H1 (cell line): Measurements from ENCODE around the gene HIVEP2. TPM values are rescaled to one million over a fixed set of nuclear protein-coding genes. Genes with fewer than 3 reads are reported as not detected.

Experiments
- CTCF ChIA-PET: fragments of 300-600 bp; sonication (Branson Sonifier 250); formaldehyde crosslinking; loops from one replicate; lab custom pipeline; 2021; ENCODE audit not compliant: partially characterized antibody; lab: Charles Lee
- POLR2A ChIA-PET: fragments of 300-600 bp; sonication (Branson Sonifier 250); formaldehyde crosslinking; loops from one replicate; lab custom pipeline; 2021; ENCODE audit warnings: inconsistent platforms; ENCODE audit not compliant: partially characterized antibody; lab: Charles Lee
- DNase-seq, 2 experiments: peaks; one replicate each; pipeline versions ENCODE4 v3.0.0 to v3.0.0-alpha.2; 2010 to 2022; ENCODE audit warnings: low spot score in 2 of 2, low read depth in 1 of 2, mixed read lengths in 1 of 2
- FAIRE-seq: peaks from 2 replicates; lab custom pipeline; 2011; peaks lifted over from hg19 to GRCh38; lab: Jason Lieb, UNC
- H2AFZ ChIP-seq: 2 replicates; pipeline ENCODE4 v1.8.1; 2012; ENCODE audit warnings: low read length, inconsistent platforms
- H2AK5ac ChIP-seq: 2 replicates; pipeline ENCODE4 v1.6.1; 2013; ENCODE audit warnings: low read depth, low read length
- H2BK120ac ChIP-seq: replicated peaks from 2 replicates; pipeline ENCODE3; 2013; ENCODE audit warnings: low read depth, low read length, inconsistent platforms
- H2BK12ac ChIP-seq: 2 replicates; pipeline ENCODE4 v1.6.1; 2013; ENCODE audit warnings: low read depth, low read length
- H2BK15ac ChIP-seq: 2 replicates; pipeline ENCODE4 v1.6.1; 2013; ENCODE audit warnings: low read length
- H2BK20ac ChIP-seq: 2 replicates; pipeline ENCODE4 v1.6.1; 2013; ENCODE audit warnings: low read length
- H2BK5ac ChIP-seq: 2 replicates; pipeline ENCODE4 v1.6.1; 2013; ENCODE audit warnings: low read depth, low read length
- H3K14ac ChIP-seq: 2 replicates; pipeline ENCODE4 v1.6.1; 2013; ENCODE audit warnings: inconsistent platforms; ENCODE audit not compliant: insufficient read length
- H3K18ac ChIP-seq: 2 replicates; pipeline ENCODE4 v1.6.1; 2013; ENCODE audit warnings: low read length; ENCODE audit errors: extremely low read depth
- H3K23ac ChIP-seq: 2 replicates; pipeline ENCODE4 v1.6.1; 2013; ENCODE audit warnings: inconsistent platforms; ENCODE audit not compliant: insufficient read length
- H3K23me2 ChIP-seq: 2 replicates; pipeline ENCODE4 v1.6.1; 2013; ENCODE audit warnings: low read depth, low read length
- H3K27ac ChIP-seq: 2 replicates; pipeline ENCODE4 v1.6.1; 2011; ENCODE audit warnings: low read depth, low read length, inconsistent platforms
- H3K27me3 ChIP-seq, 4 experiments: replicated peaks in 1 of 4; 1 replicate in 1 of 4; 2 replicates in 3 of 4; pipeline versions ENCODE4 v1.6.1 to v1.8.1; 2011 to 2013; ENCODE audit warnings: low read length in 3 of 4, mild to moderate bottlenecking in 3 of 4, inconsistent platforms in 2 of 4, mixed read lengths in 2 of 4, moderate library complexity in 1 of 4; ENCODE audit not compliant: control insufficient read depth in 3 of 4, insufficient read depth in 3 of 4; ENCODE audit errors: extremely low read depth in 1 of 4
- H3K36me3 ChIP-seq, 4 experiments: 2 replicates each; pipeline versions ENCODE4 v1.6.1 to v1.8.1; 2011 to 2013; ENCODE audit warnings: mild to moderate bottlenecking in 4 of 4, low read length in 3 of 4, moderate library complexity in 2 of 4, control low read depth in 1 of 4, inconsistent platforms in 1 of 4; ENCODE audit not compliant: insufficient read depth in 4 of 4, control insufficient read depth in 2 of 4
- H3K4ac ChIP-seq: replicated peaks from 2 replicates; pipeline ENCODE3; 2013; ENCODE audit warnings: low read length, low read depth, mixed read lengths, inconsistent platforms; ENCODE audit not compliant: insufficient read length
- H3K4me1 ChIP-seq, 4 experiments: replicated peaks in 1 of 4; 1 replicate in 1 of 4; 2 replicates in 3 of 4; pipeline versions ENCODE4 v1.6.1 to v1.8.1; 2011 to 2013; ENCODE audit warnings: low read length in 3 of 4, inconsistent platforms in 2 of 4, mixed read lengths in 1 of 4; ENCODE audit not compliant: insufficient read depth in 4 of 4, control insufficient read depth in 3 of 4
- H3K4me2 ChIP-seq, 2 experiments: 2 replicates each; pipeline versions ENCODE4 v1.6.1 to v1.8.1; 2011 to 2013; ENCODE audit warnings: low read depth in 2 of 2, low read length in 2 of 2, control low read depth in 1 of 2, inconsistent platforms in 1 of 2, mild to moderate bottlenecking in 1 of 2; ENCODE audit not compliant: insufficient read depth in 1 of 2
- H3K4me3 ChIP-seq, 4 experiments: fragments of 200-600, 300-600 bp in 1 of 4; sonication (generic), shearing (Covaris generic), sonication (Bioruptor Twin) in 1 of 4; 2 replicates each; pipeline versions ENCODE4 v1.5.1 to v1.8.1; 2011 to 2016; ENCODE audit warnings: low read length in 4 of 4, low read depth in 3 of 4, control low read depth in 2 of 4, inconsistent platforms in 2 of 4, mild to moderate bottlenecking in 2 of 4, mixed read lengths in 1 of 4, moderate library complexity in 1 of 4; ENCODE audit not compliant: insufficient read depth in 2 of 4; ENCODE audit errors: extremely low read depth in 1 of 4
- H3K56ac ChIP-seq: replicated peaks from 2 replicates; pipeline ENCODE3; 2013; ENCODE audit warnings: low read depth, mild to moderate bottlenecking, mixed read lengths, low read length, inconsistent platforms; ENCODE audit not compliant: insufficient read length
- H3K79me1 ChIP-seq: 2 replicates; pipeline ENCODE4 v1.6.1; 2013; ENCODE audit warnings: low read depth, low read length, control low read depth
- H3K79me2 ChIP-seq, 2 experiments: 2 replicates each; pipeline versions ENCODE4 v1.6.1 to v1.8.1; 2012 to 2013; ENCODE audit warnings: low read length in 2 of 2, mild to moderate bottlenecking in 2 of 2, inconsistent platforms in 1 of 2; ENCODE audit not compliant: insufficient read depth in 2 of 2, control insufficient read depth in 1 of 2
- H3K9ac ChIP-seq, 4 experiments: replicated peaks in 1 of 4; 1 replicate in 1 of 4; 2 replicates in 3 of 4; pipeline versions ENCODE4 v1.6.1 to v1.8.1; 2011 to 2013; ENCODE audit warnings: low read depth in 3 of 4, low read length in 3 of 4, control low read depth in 2 of 4, mild to moderate bottlenecking in 2 of 4, moderate library complexity in 2 of 4, inconsistent platforms in 1 of 4; ENCODE audit errors: extremely low read depth in 1 of 4
- H3K9me3 ChIP-seq, 2 experiments: 2 replicates each; pipeline versions ENCODE4 v1.6.1 to v1.8.1; 2012 to 2013; ENCODE audit warnings: mild to moderate bottlenecking in 2 of 2, moderate library complexity in 2 of 2, control low read depth in 1 of 2, inconsistent platforms in 1 of 2, low read depth in 1 of 2, low read length in 1 of 2, mixed read lengths in 1 of 2; ENCODE audit not compliant: insufficient read depth in 2 of 2
- H4K20me1 ChIP-seq, 2 experiments: replicated peaks in 1 of 2; 2 replicates each; pipeline versions ENCODE3 to v1.8.1; 2011 to 2013; ENCODE audit warnings: inconsistent platforms in 2 of 2, low read length in 2 of 2, mild to moderate bottlenecking in 1 of 2; ENCODE audit not compliant: insufficient read depth in 2 of 2, control insufficient read depth in 1 of 2
- H4K5ac ChIP-seq: 2 replicates; pipeline ENCODE4 v1.6.1; 2013; ENCODE audit warnings: low read length, low read depth, mixed read lengths, inconsistent platforms; ENCODE audit not compliant: insufficient read length
- H4K8ac ChIP-seq: 2 replicates; pipeline ENCODE4 v1.8.0; 2013; ENCODE audit warnings: mild to moderate bottlenecking, moderate library complexity, low read length, inconsistent platforms; ENCODE audit not compliant: insufficient read depth; ENCODE audit errors: extremely low read depth
- H4K91ac ChIP-seq: replicated peaks from 2 replicates; pipeline ENCODE3; 2013; ENCODE audit warnings: low read length, mixed read lengths, inconsistent platforms; ENCODE audit not compliant: insufficient read length
- CTBP2 ChIP-seq: IDR thresholded peaks from 2 replicates; pipeline ENCODE4 v1.7.0; 2011; ENCODE audit warnings: borderline replicate concordance, mild to moderate bottlenecking, moderate library complexity, mixed read lengths, low read length; ENCODE audit not compliant: insufficient read depth, insufficient read length
- GABPA ChIP-seq: IDR thresholded peaks from 2 replicates; pipeline ENCODE4 v1.6.1; 2011; ENCODE audit warnings: mild to moderate bottlenecking, low read length, moderate library complexity, borderline replicate concordance; ENCODE audit not compliant: insufficient read depth
- KDM5A ChIP-seq: fragments of 200-600 bp; IDR thresholded peaks from 2 replicates; pipeline ENCODE4 v1.7.1; 2012; ENCODE audit warnings: mild to moderate bottlenecking, low read length, inconsistent platforms, mixed read lengths
- RBBP5 ChIP-seq: IDR thresholded peaks from 2 replicates; pipeline ENCODE4 v1.7.1; 2012; ENCODE audit warnings: low read depth, mild to moderate bottlenecking, inconsistent platforms, low read length, moderate library complexity, borderline replicate concordance
- WGBS, 2 experiments: shearing (Covaris generic) in 1 of 2; methylation state at CpG; one replicate each; pipeline versions ENCODE4 v1.1.6 to v1.1.7; 2013 to 2015; ENCODE audit warnings: low lambda C conversion rate in 2 of 2, mixed read lengths in 2 of 2, inconsistent platforms in 1 of 2, low coverage in 1 of 2, missing lambda C conversion rate in 1 of 2; ENCODE audit not compliant: insufficient replicate concordance in 2 of 2, insufficient coverage in 1 of 2, insufficient read length in 1 of 2; ENCODE audit errors: extremely low coverage in 1 of 2, missing lambda C conversion rate in 1 of 2; 5-methylcytosine and 5-hydroxymethylcytosine counted together
- polyA plus RNA-seq, 7 experiments: library from polyadenylated mRNA; depleted of rRNA in 3 of 7; stranded (reverse) in 5 of 7; unstranded in 2 of 7; fragments of >200 nt in 5 of 7; fragments of 200-250 nt in 2 of 7; gene quantifications; 1 replicate in 5 of 7; 2 replicates in 1 of 7; 4 replicates in 1 of 7; pipeline versions ENCODE4 v1.2.1 to v1.2.3, GENCODE V29; 2011 to 2013; ENCODE audit warnings: missing spikeins in 2 of 7, mixed read lengths in 2 of 7
- total RNA-seq: library from RNA; stranded (reverse); fragmentation: NEBNext Ultra II Directional; extraction: Animal tissue kit (Norgen Biotek cat#: 25700); gene quantifications from 2 replicates; pipeline ENCODE4 v1.2.1, GENCODE V29; 2021

HIVEP2 gene
- total and polyA plus RNA-seq, 2 of the 8 experiments (the other 6 are each of a cell fraction or from before 2014, with no cell fraction given) = 2.2 to 6.1 TPM

- Histone ChIP-seq H2BK12ac (no peak overlapping the region), H3K23ac (no peak overlapping the region), H4K5ac (no peak overlapping the region), H3K4me3 (no peak overlapping the region), H3K9ac (no peak overlapping the region), H3K56ac (no peak overlapping the region), H2BK120ac (no peak overlapping the region), H3K4ac (no peak overlapping the region), H4K20me1 (no peaks in the 10 kb centered on the region), H2BK20ac (no peak overlapping the region), H3K18ac (no peak overlapping the region), H3K4me2 (no peak overlapping the region), H2AFZ (no peak overlapping the region)
- POLR2A ChIA-PET = no interaction called here
- TF ChIP-seq CTBP2 (no peak), RBBP5 (no peak), KDM5A (no peak), GABPA (no peak)
- TF ChIP-seq, all 59 proteins: peak for 0
- H3K79me2 ChIP-seq = no peaks in the 10 kb centered on the region
- no peak for DNase-seq
- no peaks in the 10 kb centered on the region for H3K23me2 ChIP-seq
- no peak overlapping the region for H3K14ac ChIP-seq
- FAIRE-seq = no peak
- H2BK15ac ChIP-seq = no peak overlapping the region
- H3K27me3 ChIP-seq = no peaks in the 10 kb centered on the region
- no peaks in the 10 kb centered on the region for H3K9me3 ChIP-seq
- H2BK5ac ChIP-seq = no peak overlapping the region
- WGBS, 2 experiments = 94% methylated on average over 12 of the region's 12 CpGs; no CpG with 5 or more reads in 1 of the 2 experiments
- H3K79me1 ChIP-seq = no peaks in the 10 kb centered on the region
- no peak overlapping the region for H4K8ac ChIP-seq
- no peak overlapping the region for H3K27ac ChIP-seq
- no peak overlapping the region for H4K91ac ChIP-seq
- CTCF ChIA-PET = interaction anchor here (0.8 to 1.9 kb wide), 5 partner anchors 12 to 640 kb away, joined by 3 to 5 read pairs (median 4); no protein-coding TSS in a partner anchor
- no peaks in the 10 kb centered on the region for H3K4me1 ChIP-seq
- peaks cover 0 to 9% (median 3%) of the 10 kb centered on the region in 4 experiments; a peak in 2 of 8 replicates for H3K36me3 ChIP-seq
- no peak overlapping the region for H2AK5ac ChIP-seq
Observed at GRCh38 chr6:142773859-142774648, 170.9 kb downstream of the HIVEP2 start.
